Right kidney (tissue), 1 donor: Measurements from ENCODE around the gene MICU2.

ENCODE experiments used
- DNase-seq: peaks from one replicate; pipeline ENCODE4 v3.0.0-alpha.2; 2016

MICU2 gene

GRCh38 chr13:21549633-21550032, 54.3 kb downstream of the MICU2 start:
- no peak for DNase-seq

GRCh38 chr13:21548577-21548976, 55.4 kb downstream of the MICU2 start:
- no peak for DNase-seq

- no peak for DNase-seq
Measured at GRCh38 chr13:21546372-21546771, 57.6 kb downstream of the MICU2 start.

GRCh38 chr13:21544515-21544914, 59.5 kb downstream of the MICU2 start:
- no peak for DNase-seq

GRCh38 chr13:21542563-21542962, 61.4 kb downstream of the MICU2 start:
- no peak for DNase-seq

- no peak for DNase-seq
Measured at GRCh38 chr13:21541980-21542379, 62.0 kb downstream of the MICU2 start.

- no peak for DNase-seq
Measured at GRCh38 chr13:21541271-21541670, 62.7 kb downstream of the MICU2 start.

- no peak for DNase-seq
Measured at GRCh38 chr13:21539687-21540086, 64.3 kb downstream of the MICU2 start.

GRCh38 chr13:21538753-21539152, 65.2 kb downstream of the MICU2 start:
- DNase-seq: no peak

- DNase-seq: no peak
Measured at GRCh38 chr13:21538280-21538679, 65.7 kb downstream of the MICU2 start.

- DNase-seq: no peak
Measured at GRCh38 chr13:21537105-21537504, 66.9 kb downstream of the MICU2 start.

GRCh38 chr13:21534760-21535159, 69.2 kb downstream of the MICU2 start:
- no peak for DNase-seq

- no peak for DNase-seq
Measured at GRCh38 chr13:21531455-21531854, 72.5 kb downstream of the MICU2 start.

- DNase-seq: no peak
Measured at GRCh38 chr13:21530656-21531055, 73.3 kb downstream of the MICU2 start.

GRCh38 chr13:21529146-21529893, 74.7 kb downstream of the MICU2 start:
- no peak for DNase-seq

GRCh38 chr13:21528616-21529015, 75.4 kb downstream of the MICU2 start:
- no peak for DNase-seq

- DNase-seq: no peak
Measured at GRCh38 chr13:21526707-21527540, 77.0 kb downstream of the MICU2 start.

- no peak for DNase-seq
Measured at GRCh38 chr13:21522847-21523246, 81.1 kb downstream of the MICU2 start.

- no peak for DNase-seq
Measured at GRCh38 chr13:21522130-21522529, 81.8 kb downstream of the MICU2 start.

GRCh38 chr13:21518617-21519144, 85.3 kb downstream of the MICU2 start:
- no peak for DNase-seq

GRCh38 chr13:21517576-21517975, 86.4 kb downstream of the MICU2 start:
- DNase-seq: no peak

- no peak for DNase-seq
Measured at GRCh38 chr13:21516805-21517204, 87.2 kb downstream of the MICU2 start.

- DNase-seq: no peak
Measured at GRCh38 chr13:21511849-21512248, 92.1 kb downstream of the MICU2 start.

- DNase-seq: no peak
Measured at GRCh38 chr13:21504379-21504778, 99.6 kb downstream of the MICU2 start.
